GM18526 (cell line): Measurements from ENCODE around the gene COL11A2.

Experiments used
- POLR2A ChIP-seq: IDR thresholded peaks from 3 replicates; pipeline ENCODE4 v1.6.1; 2011; ENCODE audit not compliant: insufficient read length; ENCODE audit errors: extremely low read depth

COL11A2 gene

GRCh38 chr6:33192105-33192646 is at the start of gene COL11A2:
TSS of gene COL11A2 (minus strand) at chr6:33192467. CDS start at chr6:33192240, 227 bp downstream.
- TF ChIP-seq POLR2A, result no peak

- TF ChIP-seq POLR2A, result no peak
Observed at GRCh38 chr6:33241968-33242367, 49.7 kb upstream of the COL11A2 start.

GRCh38 chr6:33237741-33238140 is 45.5 kb upstream of the COL11A2 start:
- TF ChIP-seq POLR2A, result no peak

- no peak for TF ChIP-seq POLR2A
Observed at GRCh38 chr6:33236852-33237251, 44.6 kb upstream of the COL11A2 start.

GRCh38 chr6:33236328-33236727 is 44.1 kb upstream of the COL11A2 start:
- no peak for TF ChIP-seq POLR2A

- TF ChIP-seq POLR2A, result no peak
Observed at GRCh38 chr6:33235221-33235634, 43.0 kb upstream of the COL11A2 start.

- TF ChIP-seq POLR2A, result no peak
Observed at GRCh38 chr6:33217681-33218080, 25.4 kb upstream of the COL11A2 start.

GRCh38 chr6:33217246-33217645 is 25.0 kb upstream of the COL11A2 start:
- TF ChIP-seq POLR2A, result no peak

- TF ChIP-seq POLR2A, result no peak
Observed at GRCh38 chr6:33216117-33216649, 23.9 kb upstream of the COL11A2 start.

- no peak for TF ChIP-seq POLR2A
Observed at GRCh38 chr6:33215271-33216116, 23.2 kb upstream of the COL11A2 start.

- no peak for TF ChIP-seq POLR2A
Observed at GRCh38 chr6:33213989-33214335, 21.7 kb upstream of the COL11A2 start.

GRCh38 chr6:33213166-33213988 is 21.1 kb upstream of the COL11A2 start:
- peak; percentile 41 for TF ChIP-seq POLR2A

GRCh38 chr6:33212857-33213165 is 20.5 kb upstream of the COL11A2 start:
- TF ChIP-seq POLR2A, result no peak

GRCh38 chr6:33211666-33212422 is 19.6 kb upstream of the COL11A2 start:
- TF ChIP-seq POLR2A, result no peak

- TF ChIP-seq POLR2A, result no peak
Observed at GRCh38 chr6:33211136-33211535, 18.9 kb upstream of the COL11A2 start.
